Activated CD4-positive, alpha-beta T cell treated with anti-CD3 and anti-CD28 coated beads, Interleukin-2, amount 10 ng/mL, durations not matched to agents 7 days and 5 days (primary cell): ENCODE measurements around the gene MAIP1. TPM values are rescaled to one million over a fixed set of nuclear protein-coding genes. Genes with fewer than 3 reads are reported as not detected.

Source experiments
- CTCF ChIA-PET: fragments of 350-600 bp; sonication (Branson Sonifier 250); formaldehyde crosslinking; loops from one replicate; lab custom pipeline; 2021; ENCODE audit warnings: antibody characterized with exemption; lab: Charles Lee
- POLR2A ChIA-PET: fragments of 350-600 bp; sonication (Branson Sonifier 250); formaldehyde crosslinking; loops from one replicate; lab custom pipeline; 2021; ENCODE audit warnings: antibody characterized with exemption; lab: Charles Lee
- DNase-seq: peaks from one replicate; pipeline ENCODE4 v3.0.0-alpha.2; 2020
- H3K27ac Mint-ChIP-seq: one replicate; pipeline ENCODE4 v1.8.0; 2021; ENCODE audit warnings: mild to moderate bottlenecking, moderate library complexity, mixed read lengths
- H3K27me3 Mint-ChIP-seq: one replicate; pipeline ENCODE4 v1.8.0; 2021; ENCODE audit warnings: mixed read lengths
- H3K36me3 Mint-ChIP-seq: one replicate; pipeline ENCODE4 v1.8.0; 2021; ENCODE audit warnings: low read depth, mixed read lengths
- H3K4me1 Mint-ChIP-seq: one replicate; pipeline ENCODE4 v1.8.0; 2021; ENCODE audit warnings: mixed read lengths
- H3K4me3 Mint-ChIP-seq: one replicate; pipeline ENCODE4 v1.8.0; 2021; ENCODE audit warnings: mild to moderate bottlenecking, moderate library complexity, mixed read lengths
- H3K9me3 Mint-ChIP-seq: one replicate; pipeline ENCODE4 v1.8.0; 2021; ENCODE audit warnings: mixed read lengths
- total RNA-seq, 2 experiments: library from RNA; stranded (reverse); gene quantifications; one replicate each; pipeline ENCODE4 v1.2.3, GENCODE V29; 2021

MAIP1 gene
- total RNA-seq, 2 experiments from 2014 or later = 20.6 to 20.7 TPM

DNA sequence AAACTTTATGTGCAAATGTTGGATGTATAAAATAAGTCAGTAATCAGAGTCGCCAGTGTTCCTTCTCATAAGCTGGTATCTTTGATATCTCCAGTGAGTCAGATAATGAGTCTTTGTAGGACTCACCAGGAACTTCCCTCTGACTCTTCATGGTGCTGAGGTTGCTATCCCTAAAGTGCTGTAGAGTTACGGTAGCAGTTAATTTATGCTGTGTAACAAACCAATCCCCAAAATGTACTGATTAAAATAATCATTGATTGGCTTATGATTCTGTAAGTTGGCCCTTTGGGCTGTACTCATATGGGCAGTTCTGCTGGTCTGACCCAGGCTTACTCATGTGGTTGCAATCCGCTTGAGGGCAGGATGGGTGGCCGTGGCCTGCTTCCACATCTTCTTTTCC is 43.8 kb downstream of the MAIP1 start:
- POLR2A ChIA-PET = no interaction called here
- no peak overlapping the region for H3K27ac Mint-ChIP-seq
- H3K36me3 Mint-ChIP-seq = no peaks in the 10 kb centered on the region
- CTCF ChIA-PET = no interaction called here
- H3K9me3 Mint-ChIP-seq = no peaks in the 10 kb centered on the region
- no peak for DNase-seq
- H3K27me3 Mint-ChIP-seq = peaks cover 8% of the 10 kb centered on the region
- no peak overlapping the region for H3K4me3 Mint-ChIP-seq
- H3K4me1 Mint-ChIP-seq = no peaks in the 10 kb centered on the region

DNA sequence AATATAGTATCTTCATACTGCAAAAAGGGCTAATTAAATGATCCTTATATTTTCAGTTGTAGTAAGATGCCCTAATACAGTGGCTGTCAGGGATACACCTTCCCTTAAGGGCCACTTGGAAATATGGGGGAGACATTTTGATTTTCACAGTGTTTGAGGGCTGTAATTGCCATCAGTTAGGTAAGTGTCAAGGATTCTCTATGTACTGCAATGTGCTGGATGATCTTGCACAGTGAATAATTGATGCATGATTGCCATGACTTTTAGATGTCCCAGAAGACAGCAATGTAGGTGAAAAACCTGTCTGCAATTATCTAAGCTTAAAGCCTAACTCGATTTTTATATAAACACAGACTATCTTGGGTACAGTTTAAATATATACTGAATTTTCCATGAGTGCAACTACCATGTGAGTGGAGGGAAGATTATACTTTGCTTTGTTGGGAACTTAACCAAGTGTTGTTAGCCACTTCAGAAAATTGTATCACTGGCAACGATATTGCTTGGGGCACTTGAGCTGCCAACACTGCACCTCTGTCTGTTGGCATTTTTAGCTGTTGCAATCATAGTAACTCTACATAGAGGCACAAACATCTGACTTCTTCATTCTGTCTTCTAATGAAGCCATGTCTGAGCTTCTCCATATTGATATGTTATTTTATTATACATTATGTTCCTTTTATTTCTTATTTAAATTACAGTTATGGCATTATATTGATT is 45.2 kb downstream of the MAIP1 start:
- DNase-seq = no peak
- ChIA-PET POLR2A (no interaction called here), CTCF (no interaction called here)
- no peaks in the 10 kb centered on the region for H3K4me1 Mint-ChIP-seq
- no peak overlapping the region for H3K27ac Mint-ChIP-seq
- H3K9me3 Mint-ChIP-seq = no peaks in the 10 kb centered on the region
- H3K36me3 Mint-ChIP-seq = no peaks in the 10 kb centered on the region
- peaks cover 16% of the 10 kb centered on the region for H3K27me3 Mint-ChIP-seq
- no peak overlapping the region for H3K4me3 Mint-ChIP-seq

DNA sequence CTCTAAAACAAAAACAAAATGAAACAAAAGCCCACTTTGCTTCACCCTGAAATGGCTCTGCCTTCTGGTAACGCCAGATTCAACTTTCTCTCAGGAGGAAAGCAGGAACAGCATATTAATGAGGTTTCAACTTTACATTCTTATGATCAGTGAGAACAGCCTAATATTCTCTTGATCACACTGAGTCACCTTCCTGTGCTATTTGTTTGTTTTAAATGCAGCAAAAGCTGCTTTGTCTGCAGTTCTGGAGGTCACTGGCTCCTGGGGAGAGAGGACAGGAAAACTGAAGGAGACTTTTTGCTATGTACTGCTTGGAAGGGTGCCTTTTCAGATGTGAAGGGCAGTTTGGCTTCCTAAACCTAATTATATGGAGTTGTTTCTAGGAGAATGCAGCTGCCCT is 48.1 kb downstream of the MAIP1 start:
- POLR2A ChIA-PET = no interaction called here
- no peak overlapping the region for H3K27ac Mint-ChIP-seq
- H3K4me3 Mint-ChIP-seq = no peak overlapping the region
- peaks cover 25% of the 10 kb centered on the region for H3K27me3 Mint-ChIP-seq
- H3K4me1 Mint-ChIP-seq = no peaks in the 10 kb centered on the region
- H3K36me3 Mint-ChIP-seq = no peaks in the 10 kb centered on the region
- no peaks in the 10 kb centered on the region for H3K9me3 Mint-ChIP-seq
- CTCF ChIA-PET = no interaction called here
- no peak for DNase-seq

DNA sequence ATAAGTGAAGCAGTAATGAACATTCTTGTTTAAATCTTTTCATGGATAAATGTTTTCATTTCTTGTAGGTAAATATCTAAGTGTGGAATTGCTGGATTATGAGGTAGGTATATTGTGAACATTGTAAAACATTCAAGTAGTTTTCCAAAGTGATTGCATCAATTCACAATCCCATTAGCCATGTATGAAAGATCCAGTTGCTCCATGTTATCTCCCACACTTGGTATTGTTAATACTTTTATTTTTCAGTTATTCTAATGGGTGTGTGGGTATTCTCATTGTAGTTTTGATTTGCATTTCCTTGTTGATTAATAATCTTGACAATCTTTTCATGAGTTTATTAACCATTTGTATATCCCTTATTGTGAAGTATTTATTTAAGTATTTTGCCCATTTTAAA is 50.3 kb downstream of the MAIP1 start:
- ChIA-PET CTCF (no interaction called here), POLR2A (no interaction called here)
- no peak for DNase-seq
- no peaks in the 10 kb centered on the region for H3K36me3 Mint-ChIP-seq
- H3K9me3 Mint-ChIP-seq = no peaks in the 10 kb centered on the region
- H3K4me1 Mint-ChIP-seq = no peaks in the 10 kb centered on the region
- H3K27me3 Mint-ChIP-seq = peaks cover 26% of the 10 kb centered on the region
- H3K27ac Mint-ChIP-seq = no peak overlapping the region
- no peak overlapping the region for H3K4me3 Mint-ChIP-seq

DNA sequence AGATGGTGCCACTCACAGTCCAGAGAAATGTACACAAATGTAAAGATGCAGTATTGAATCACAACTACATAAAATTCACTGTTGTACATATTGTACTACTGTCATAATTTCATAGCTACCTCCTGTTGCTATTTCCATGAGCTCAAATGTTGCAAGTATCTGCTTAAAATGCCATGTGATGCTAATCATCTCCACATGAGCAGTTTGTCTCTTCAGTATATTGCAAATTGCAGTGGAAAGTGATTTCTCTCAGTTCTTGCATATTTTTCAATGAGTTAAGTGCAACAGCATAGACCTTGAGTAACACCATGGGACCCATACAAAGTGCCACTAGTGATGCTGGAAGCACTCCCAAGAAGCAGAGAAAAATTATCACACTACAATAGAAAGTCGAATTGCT is 51.9 kb downstream of the MAIP1 start:
- Mint-ChIP-seq H3K4me3 (no peak overlapping the region), H3K9me3 (no peaks in the 10 kb centered on the region), H3K27me3 (peaks cover 23% of the 10 kb centered on the region), H3K36me3 (no peaks in the 10 kb centered on the region), H3K4me1 (no peaks in the 10 kb centered on the region), H3K27ac (no peak overlapping the region)
- ChIA-PET POLR2A (no interaction called here), CTCF (no interaction called here)
- DNase-seq = no peak

DNA sequence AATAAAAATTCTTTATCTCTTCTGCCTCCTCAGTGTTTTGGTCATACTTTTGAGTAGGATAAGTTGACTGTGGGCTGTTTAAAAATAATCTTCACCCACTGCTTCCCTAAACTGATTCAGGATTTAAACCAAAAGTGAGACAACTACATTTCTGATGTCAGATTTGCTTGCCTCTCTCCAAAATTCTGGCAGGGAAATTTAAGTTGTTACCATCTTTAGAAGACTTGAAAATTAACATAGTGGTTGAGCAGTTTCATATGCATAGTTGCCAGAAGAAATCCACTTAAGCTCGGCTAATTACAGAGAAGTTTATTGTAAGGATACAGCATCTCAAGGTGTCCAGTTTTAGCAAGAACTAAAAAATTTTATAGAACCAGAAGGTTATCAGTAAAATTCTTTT is 57.0 kb downstream of the MAIP1 start:
- H3K4me1 Mint-ChIP-seq = no peaks in the 10 kb centered on the region
- CTCF ChIA-PET = no interaction called here
- no peak overlapping the region for H3K27ac Mint-ChIP-seq

More for the DNA sequence above, 57.0 kb downstream of the MAIP1 start:
- no peak for DNase-seq
- no peak overlapping the region for H3K4me3 Mint-ChIP-seq
- POLR2A ChIA-PET = no interaction called here
- peaks cover 2% of the 10 kb centered on the region for H3K9me3 Mint-ChIP-seq
- no peaks in the 10 kb centered on the region for H3K36me3 Mint-ChIP-seq
- peaks cover 12% of the 10 kb centered on the region for H3K27me3 Mint-ChIP-seq

Other genes starting within 250 kb of the MAIP1 start
- 1 to 10 TPM; 2.3 to 2.4 TPM for gene FTCDNL1, start 104.4 kb upstream of the MAIP1 start, total RNA-seq
- gene C2orf69, start 44.3 kb upstream of the MAIP1 start, total RNA-seq = 10 to 100 TPM; 18.0 to 18.4 TPM
- gene TYW5, start 91 bp upstream of the MAIP1 start, total RNA-seq = 1 to 10 TPM; 7.9 to 8.5 TPM